GM18861 (cell line): ENCODE data around the gene SOX10.

Experiments used
- ATAC-seq: cut with Tn5 transposase; IDR thresholded peaks from one replicate; pipeline ENCODE4 v1.9.1; 2021; ENCODE audit not compliant: unreplicated experiment

The SOX10 gene

GRCh38 chr22:37983860-37984791, at the start of gene SOX10:
SOX10 (minus strand) TSS chr22:37984555; CDS start chr22:37983784, 771 bp downstream.
- ATAC-seq: no peak

GRCh38 chr22:38033522-38034277, 49.3 kb upstream of the SOX10 start:
- ATAC-seq: no peak

GRCh38 chr22:38032681-38033521, 48.5 kb upstream of the SOX10 start:
- ATAC-seq: no peak

GRCh38 chr22:38031491-38031890, 47.1 kb upstream of the SOX10 start:
- no peak for ATAC-seq

GRCh38 chr22:38030311-38031133, 46.2 kb upstream of the SOX10 start:
- ATAC-seq: no peak

- ATAC-seq: no peak
Observed at GRCh38 chr22:38029901-38030300, 45.5 kb upstream of the SOX10 start.

- ATAC-seq: no peak
Observed at GRCh38 chr22:38029370-38029769, 45.0 kb upstream of the SOX10 start.

- no peak for ATAC-seq
Observed at GRCh38 chr22:38028344-38029130, 44.2 kb upstream of the SOX10 start.

GRCh38 chr22:38027487-38027886, 43.1 kb upstream of the SOX10 start:
- no peak for ATAC-seq

GRCh38 chr22:38026130-38027111, 42.1 kb upstream of the SOX10 start:
- ATAC-seq: no peak

GRCh38 chr22:38025514-38025913, 41.2 kb upstream of the SOX10 start:
- no peak for ATAC-seq

- no peak for ATAC-seq
Observed at GRCh38 chr22:38023045-38023444, 38.7 kb upstream of the SOX10 start.

GRCh38 chr22:38021206-38021605, 36.9 kb upstream of the SOX10 start:
- ATAC-seq: no peak

GRCh38 chr22:38018938-38019827, 34.8 kb upstream of the SOX10 start:
- ATAC-seq: no peak

- ATAC-seq: no peak
Observed at GRCh38 chr22:38017939-38018885, 33.9 kb upstream of the SOX10 start.

- ATAC-seq: no peak
Observed at GRCh38 chr22:38017272-38017920, 33.0 kb upstream of the SOX10 start.
